GM18868 (cell line): ENCODE results near the gene PDP2.

Source experiments
- ATAC-seq: cut with Tn5 transposase; IDR thresholded peaks from one replicate; pipeline ENCODE4 v1.9.1; 2021; ENCODE audit warnings: mild to moderate bottlenecking, moderate library complexity; ENCODE audit not compliant: unreplicated experiment

Gene PDP2

DNA sequence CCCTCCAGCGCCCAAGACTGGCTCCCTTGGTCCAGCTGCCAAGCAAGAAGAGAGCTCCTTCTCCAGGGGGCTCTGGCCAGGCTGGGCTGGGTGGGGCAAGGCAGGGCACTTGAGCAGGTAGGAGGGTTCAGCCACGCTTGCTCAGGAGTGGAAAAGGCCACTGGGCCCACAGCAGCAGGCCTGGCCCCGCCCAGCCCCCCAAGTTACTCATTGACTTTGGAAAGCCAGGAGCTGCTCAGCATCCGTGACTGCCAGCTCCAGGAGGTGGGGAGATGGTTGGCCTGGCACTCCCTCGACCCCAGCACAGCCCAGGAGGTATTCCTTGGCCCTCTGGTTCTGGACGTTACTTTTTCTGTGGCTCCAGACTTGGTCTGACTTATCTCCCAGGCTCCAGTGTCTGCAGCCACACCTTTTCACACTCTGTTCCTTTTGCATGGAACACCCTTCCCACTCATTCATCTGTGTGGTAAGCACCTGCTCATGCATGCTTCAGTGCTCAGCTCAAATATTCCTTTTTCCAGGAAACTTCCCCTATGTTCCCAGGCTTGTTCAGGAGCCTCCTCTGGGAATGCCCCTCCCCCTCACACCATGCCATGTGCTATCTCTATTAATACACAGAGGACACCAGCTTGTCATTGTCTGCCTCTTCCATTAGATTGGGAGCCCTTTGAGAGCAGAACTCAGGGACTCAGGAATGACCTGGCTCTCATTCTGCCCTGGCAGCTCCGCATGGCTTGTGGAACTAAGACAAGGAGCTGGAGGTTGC, 38.7 kb downstream of the PDP2 start, which contains the start of gene CDH16:
Gene CDH16, minus strand, starts transcription at position 83 of the 766 bp plus-strand sequence. CDS start 820 bp downstream, outside the sequence.
- ATAC-seq = no peak

DNA sequence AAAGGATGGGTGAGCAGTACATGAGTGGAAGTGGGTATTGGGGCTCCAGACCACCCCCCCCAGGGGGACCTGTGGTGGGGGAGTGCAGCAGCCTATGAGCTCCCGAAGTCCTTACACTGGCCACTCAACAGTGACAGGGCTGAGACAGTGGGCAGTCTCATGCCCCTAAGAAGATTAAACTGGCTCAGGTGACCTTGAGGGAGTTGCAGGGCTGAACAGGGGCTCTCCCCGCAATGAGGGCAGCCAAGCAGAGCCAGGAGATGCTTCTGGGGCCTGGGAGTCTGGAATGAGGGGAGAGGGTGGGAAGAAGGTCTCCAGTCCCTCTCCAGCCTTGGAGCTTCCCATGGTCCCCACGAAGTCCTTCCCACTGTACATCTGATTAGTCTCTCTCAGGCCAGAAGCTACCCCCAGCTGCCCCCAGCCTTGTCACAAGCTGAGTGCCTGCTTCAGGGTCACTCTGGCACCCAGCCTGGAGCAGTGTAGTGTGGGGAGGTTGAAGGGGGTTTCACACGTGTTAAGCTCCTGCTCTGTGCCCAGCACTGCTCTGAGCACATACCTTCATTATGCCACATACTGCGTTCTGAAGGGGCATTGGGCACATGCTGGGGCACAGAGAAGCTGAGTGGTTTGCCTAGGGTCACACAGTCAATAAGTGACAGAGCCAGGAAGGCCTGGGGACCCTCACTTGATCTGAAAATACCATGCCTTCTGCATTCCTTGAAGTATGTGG, 39.4 kb downstream of the PDP2 start:
- no peak for ATAC-seq

DNA sequence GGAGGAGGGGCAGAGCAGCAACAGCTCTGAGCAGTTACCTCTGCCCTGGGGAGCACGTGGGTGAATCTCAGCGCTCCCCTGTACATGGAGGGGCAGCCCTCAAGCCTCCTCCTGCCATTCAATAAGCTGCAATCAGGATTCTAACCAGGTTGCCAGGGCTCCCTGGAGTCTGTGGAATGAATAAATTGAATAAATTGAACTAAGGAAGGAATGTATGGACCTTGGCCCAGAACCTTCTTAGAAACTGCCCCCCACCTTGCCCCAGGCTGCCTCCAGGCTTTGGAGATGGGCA, 39.9 kb downstream of the PDP2 start:
- ATAC-seq = no peak

DNA sequence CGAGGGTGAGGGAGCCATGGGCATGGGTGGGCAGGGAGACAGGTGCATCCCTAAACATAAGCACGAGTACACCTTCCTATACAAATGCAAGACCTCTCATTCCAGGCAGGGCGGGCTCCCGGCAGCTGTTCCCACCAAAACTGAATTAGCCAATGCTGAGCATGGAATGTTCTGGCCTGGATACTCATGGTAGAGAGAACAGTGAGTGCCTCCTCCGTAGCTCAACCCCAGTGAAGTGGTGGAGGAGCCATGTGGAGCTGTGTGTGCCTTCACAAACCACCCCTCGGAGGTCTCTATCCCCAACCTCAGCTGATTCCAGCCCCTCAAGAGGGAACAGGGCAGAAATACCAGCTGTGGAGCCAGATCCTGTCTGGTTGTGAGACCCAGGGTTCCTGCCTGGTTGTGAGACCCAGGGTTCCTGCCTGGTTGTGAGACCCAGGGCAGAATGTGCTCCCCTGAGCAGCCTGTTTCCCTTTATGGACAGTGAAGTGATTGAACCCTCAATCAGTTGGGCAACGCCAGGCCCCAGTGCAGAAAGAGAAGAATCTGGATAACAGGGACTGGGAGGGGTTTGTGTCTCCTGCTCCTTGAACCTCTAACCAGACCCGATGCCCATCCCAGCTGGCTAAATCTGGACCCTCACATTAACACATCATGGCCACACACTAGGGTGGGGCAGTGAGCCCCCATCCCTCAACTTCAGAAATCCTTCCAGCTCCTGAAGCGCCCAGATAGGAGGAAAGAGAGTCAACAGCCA, 40.8 kb downstream of the PDP2 start:
- ATAC-seq = no peak

DNA sequence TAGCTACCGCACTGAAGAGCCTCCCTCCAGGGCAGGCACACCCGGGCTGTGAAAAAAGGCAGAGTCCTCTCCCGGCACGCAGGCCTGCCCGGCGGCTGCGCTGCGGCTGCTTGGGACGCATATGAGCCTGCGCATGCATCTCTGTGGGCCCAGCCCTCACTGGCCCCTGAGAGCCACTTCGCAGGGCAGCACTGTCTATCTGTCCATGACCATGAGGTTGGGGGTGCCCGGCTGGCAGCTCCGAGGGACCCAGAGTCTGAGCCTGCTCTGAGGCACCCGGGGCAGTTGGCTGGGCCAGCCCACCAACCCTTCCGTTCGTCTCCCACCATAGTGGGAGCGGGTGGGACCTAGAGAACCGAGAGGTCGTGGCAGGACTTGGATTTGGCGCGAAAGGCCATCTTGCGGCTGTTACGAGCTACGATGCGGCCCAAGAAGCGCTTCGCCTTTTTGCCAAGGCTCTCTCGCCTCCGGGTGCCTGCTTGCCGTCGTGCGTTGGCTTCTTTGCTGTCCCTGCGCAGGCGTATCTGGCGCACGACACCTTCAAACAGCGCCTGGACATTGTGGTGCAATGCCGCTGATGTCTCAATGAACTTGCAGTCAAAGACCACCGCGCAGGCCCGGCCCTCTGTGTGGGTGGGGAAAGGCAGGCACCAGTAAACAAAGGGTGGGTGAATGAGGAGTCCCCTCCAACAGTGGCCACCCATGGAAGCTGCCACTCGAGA, 41.6 kb downstream of the PDP2 start:
- ATAC-seq = no peak

DNA sequence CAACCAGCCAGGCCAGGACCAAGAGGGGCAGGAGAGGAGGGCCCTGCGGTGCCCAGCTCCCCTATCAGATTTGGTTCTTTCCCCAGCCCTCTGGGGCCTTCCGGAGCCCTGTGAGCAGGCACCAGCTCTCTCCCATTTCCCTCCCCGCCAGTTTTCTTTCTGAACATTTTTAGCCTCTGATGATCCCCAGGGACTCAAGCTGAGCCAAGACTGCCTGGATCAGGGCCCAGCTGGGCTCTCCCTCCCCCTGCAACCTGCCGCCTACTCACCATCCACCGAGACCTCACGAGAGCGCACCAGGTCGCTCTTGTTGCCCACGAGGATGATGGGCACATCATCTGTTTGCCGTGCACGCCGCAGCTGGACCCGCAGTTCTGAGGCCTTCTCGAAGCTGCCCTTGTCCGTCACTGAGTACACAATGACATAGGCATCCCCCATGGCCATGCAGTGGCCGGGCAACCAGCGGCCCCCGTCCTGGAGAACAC, 43.0 kb downstream of the PDP2 start:
- ATAC-seq = no peak

DNA sequence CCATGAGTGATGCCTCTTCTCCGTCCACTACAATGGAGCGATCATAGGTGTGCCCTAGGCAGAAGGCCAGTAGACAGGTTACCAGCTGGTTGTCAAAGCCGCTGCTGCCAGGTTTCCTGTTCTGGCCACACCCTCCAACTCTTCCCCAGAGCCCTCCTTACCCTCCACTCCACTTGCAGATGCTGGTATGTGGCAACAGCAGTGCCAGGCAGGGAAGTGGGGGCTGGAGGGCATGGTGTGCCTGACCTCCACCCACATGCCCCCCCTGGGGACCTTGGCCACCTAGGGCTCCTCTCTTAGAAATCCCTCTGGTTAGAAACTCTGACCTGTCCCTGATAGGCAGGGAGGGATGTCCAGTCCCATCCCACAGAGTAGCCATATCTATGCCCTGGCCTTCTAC, 43.6 kb downstream of the PDP2 start:
- no peak for ATAC-seq

DNA sequence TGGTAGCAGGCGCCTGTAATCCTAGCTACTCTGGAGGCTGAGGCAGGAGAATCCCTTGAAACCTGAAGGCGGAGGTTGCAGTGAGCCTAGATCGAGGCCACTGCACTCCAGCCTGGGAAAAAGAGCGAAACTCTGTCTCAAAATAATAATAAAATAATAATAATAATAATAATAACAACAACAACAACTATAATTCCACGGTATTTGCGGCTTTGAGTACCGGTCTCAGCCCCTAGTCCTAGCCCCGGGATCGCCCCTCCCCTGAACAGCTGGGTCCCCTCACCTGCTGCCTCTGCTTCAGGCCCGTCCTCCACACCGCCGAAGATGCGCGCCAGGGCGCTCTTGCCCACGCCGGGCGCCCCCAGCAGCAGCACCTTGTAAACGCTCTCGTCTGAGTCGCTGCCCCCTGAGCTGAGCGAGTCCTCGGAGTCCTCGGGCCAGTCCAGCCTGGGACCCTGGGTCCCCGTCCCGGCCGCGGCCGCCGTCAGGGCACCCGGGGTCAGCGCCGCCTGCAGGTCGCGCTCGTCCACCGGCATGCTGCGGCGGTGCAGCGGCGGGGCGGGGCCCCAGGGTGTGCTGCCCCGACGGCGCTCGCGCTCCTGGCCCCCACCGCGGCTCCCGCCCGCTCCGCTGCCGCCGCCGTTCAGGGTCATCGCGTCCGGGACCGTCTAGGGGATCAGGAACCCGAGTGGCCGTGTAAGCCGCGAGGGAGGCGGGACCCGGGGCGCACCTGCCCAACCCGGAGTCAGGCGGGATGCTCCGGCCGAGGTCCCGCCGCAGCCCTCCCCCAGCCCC, 44.4 kb downstream of the PDP2 start:
- no peak for ATAC-seq

DNA sequence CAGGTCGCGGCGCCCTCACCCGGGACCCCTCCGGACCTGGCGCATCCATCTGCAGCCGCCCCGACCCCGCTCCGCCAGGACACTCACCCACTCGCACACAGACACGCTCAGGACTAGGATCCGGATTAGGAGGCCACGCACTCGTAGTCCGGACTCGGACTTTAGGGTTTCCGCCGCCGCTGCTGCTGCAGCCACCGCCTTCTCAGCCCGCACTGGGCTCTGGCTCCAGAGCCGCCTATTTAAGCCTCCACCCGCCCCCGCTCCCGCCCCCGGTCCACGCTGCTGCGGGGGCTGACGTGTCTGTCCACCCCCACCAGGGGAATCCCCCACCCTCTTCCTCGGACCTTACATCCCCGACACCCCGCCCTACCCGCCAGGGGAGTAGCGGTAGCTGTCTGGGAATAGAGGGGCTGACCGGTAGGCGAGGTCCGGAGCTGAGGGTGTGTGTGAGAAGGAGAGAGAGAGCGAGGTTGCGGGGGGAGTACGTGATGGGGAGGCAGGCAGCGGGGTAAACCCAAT, 45.1 kb downstream of the PDP2 start, which contains the start of gene RRAD:
Gene RRAD, minus strand, starts transcription at position 214 of the 519 bp plus-strand sequence. CDS start 356 bp downstream, outside the sequence.
- ATAC-seq = no peak

DNA sequence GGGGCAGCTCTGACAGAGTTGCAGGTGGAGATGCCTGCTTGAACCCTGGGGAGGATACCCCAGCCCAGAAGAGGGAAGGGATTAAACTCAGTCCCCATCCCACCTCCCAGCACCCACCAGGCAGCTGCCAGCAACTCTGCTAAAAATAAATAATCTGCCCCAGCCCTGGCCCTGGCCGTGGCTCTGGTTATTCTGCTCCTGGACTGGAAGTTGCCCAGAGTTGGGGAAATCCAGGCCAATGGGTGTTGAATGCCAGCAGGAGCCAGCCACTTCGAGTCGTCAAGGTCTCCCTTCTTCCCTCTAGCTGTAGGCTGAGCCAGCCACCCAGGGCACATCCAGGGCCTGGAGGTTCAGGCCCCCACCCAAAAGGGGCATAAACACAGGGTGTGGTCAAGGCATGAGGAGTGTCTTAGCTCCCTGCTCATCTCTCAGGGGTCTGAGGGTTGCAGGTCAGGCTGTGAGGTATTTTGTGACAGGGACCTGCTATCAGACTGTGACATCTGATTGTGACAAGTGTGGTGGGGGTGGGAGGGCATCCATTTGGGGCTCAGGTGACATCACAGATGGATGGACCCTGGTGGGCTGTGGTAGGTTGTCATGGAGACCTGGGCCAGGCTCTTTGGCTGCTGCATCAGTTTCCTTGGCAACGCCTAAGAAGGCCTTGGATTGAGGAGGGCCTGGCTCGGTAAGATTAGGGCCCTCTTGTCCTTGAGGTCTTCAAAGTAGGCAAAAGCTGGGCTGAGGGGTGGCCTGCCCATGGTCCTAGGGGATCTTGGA, 46.0 kb downstream of the PDP2 start:
- ATAC-seq = no peak

DNA sequence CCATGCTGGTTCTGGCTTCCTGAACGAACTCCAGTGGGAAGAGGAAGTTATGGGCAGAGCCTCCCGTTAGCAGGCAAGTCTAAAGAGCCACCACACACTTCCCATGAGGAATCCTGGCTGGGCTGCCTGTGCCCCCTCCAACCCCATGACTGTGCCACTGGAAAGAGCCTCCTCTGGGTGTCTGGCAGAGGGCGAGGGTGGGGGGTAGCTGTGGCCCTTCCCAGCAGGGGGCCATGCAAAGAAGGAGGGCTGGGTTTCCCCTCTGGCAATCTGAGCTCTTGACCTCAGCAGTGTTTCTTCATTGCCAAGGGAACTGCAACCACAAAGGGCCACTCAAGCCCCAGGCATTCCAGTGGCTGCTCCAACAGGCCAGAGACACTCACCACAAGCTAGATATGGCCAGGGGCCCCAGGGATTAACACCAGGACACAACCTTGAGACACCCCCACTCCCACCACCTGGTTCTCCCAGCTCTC, 46.7 kb downstream of the PDP2 start:
- no peak for ATAC-seq

DNA sequence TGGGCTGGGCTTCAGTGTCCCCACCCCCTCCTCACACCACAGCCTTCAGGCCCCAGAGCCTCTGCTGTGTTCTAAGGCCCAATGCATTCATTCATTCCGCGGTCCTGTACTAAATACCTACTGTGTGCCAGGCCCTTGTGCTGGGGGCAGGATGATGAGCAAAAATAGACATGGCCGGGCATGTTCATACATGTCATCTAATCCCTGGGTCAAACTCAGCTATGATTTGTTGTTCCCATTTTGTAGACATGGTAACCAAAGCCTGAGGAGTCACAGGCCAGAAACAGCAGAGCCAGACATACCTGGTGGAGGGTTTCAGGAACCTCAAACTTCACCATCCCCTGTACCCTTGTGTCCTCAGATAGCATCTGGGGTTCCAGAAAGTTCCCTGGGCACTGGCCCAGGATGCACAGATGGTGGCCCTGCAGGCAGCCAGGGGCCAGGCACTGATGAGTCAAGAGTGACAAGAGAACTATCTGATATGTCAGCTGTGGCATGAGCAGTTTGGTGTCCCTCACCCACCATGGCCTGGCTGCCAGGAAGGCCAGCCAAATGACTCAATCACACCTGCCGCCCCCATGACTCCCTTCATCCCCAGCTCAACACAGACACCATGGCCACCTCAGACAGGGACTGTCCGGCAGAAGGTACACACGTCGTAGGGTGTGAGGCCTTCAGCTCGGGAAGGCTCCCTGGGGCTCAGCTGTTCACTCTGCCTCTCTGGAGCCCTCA, 47.8 kb downstream of the PDP2 start:
- no peak for ATAC-seq

DNA sequence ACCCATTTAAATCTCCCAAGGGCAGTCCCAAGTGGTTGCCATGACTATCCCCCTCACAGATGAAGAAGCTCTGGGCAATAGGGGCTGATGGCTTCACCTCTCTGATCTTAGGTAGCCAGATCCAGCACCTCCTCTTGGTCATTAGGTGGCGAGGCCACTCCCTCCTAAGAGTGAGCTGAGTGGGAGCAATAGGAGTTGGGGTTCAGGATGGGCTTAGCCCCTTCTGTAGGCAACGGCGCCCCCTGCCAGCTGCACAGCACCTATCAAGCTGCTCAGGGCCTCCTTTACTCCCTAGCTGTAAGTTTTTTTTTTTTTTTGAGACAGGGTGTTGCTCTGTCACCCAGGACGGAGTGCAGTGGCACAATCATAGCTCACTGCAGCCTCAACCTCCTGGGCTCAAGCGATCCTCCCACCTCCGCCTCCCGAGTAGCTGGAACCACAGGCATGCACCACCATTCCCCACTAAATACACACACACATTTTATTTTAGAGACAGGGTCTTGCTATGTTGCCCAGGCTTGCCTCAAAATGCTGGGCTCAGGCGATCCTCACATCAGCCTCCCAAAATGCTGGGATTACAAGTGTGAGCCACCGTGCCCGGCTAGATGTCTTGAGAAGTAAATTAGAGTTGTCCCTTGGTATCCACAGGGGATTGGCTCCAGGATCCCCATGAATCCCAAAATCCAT, 48.5 kb downstream of the PDP2 start:
- ATAC-seq = no peak

DNA sequence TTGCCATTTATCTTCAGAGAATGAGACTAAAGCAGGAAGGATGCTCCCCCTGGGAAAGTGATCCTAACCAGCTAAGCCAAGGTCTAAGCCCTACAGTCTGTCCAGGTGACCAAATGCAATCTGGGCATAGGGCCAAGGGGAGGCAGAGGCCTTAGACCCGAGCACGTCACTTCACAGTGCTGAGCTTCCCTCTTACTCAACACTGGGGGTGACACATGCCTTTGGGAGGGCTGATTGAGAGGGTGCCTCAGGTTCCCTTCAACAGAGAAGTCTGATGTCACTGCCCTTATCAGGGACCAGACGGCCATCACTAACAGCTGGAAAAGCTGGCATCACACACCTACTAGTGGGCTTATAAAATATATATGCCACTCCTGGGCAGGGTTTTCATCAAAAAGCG, 49.9 kb downstream of the PDP2 start:
- ATAC-seq = no peak

DNA sequence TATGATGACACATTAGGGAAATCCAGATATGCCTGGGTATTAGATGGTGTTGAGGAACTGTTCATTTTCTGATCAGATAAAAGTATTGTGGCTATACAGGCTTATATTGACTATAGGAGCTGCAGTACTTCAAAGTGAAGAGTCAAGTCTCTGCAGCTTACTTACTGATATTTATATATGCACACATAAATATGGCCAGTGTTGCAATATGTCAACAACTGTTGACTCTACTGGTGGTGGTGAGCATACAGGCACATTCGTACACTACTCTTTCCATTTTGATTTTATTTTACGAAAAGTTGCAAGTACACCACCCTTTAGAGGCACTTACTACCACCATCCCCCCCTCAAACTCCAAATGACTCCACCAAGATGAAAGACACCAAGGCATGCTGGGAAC, 51.4 kb downstream of the PDP2 start:
- no peak for ATAC-seq

DNA sequence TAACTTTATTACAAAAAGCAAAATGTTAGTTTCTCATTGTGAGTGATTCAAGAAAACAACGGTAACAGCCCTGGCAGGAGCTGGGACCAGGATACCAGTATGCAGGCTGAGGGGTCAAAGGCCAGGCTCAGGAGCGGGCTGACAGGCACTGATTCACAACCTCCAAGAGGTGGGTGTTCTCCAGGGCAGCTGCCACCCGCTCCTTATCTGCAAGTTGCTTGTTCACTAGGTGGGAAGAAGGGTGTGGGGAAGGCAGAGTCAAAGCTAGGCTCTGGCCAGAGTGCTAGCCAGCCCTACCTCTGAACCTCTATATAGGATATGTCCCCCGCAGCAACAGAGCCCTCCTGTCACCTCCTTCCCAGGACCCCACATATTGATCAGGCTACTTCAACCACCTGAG, 51.8 kb downstream of the PDP2 start:
- no peak for ATAC-seq

DNA sequence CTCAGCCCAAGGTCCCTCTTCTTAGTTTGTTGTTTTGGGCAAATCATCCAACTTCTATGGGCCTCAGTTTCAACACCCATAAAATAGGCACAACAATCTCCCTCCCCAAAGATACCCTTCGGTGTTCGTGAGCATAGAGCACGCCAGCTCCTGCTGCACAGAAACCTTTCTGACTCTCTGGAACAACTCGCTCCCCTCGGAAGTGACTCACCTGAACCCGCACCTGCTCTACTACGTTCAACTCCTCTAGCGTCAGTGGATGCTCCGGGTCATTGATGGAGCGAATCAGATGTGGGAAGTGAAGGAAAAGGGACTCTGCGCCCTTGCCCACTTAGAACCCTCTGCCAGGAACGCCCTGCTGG, 53.4 kb downstream of the PDP2 start:
- ATAC-seq = no peak
